ENCODE data around the gene PRKG2.

Gene PRKG2

DNA sequence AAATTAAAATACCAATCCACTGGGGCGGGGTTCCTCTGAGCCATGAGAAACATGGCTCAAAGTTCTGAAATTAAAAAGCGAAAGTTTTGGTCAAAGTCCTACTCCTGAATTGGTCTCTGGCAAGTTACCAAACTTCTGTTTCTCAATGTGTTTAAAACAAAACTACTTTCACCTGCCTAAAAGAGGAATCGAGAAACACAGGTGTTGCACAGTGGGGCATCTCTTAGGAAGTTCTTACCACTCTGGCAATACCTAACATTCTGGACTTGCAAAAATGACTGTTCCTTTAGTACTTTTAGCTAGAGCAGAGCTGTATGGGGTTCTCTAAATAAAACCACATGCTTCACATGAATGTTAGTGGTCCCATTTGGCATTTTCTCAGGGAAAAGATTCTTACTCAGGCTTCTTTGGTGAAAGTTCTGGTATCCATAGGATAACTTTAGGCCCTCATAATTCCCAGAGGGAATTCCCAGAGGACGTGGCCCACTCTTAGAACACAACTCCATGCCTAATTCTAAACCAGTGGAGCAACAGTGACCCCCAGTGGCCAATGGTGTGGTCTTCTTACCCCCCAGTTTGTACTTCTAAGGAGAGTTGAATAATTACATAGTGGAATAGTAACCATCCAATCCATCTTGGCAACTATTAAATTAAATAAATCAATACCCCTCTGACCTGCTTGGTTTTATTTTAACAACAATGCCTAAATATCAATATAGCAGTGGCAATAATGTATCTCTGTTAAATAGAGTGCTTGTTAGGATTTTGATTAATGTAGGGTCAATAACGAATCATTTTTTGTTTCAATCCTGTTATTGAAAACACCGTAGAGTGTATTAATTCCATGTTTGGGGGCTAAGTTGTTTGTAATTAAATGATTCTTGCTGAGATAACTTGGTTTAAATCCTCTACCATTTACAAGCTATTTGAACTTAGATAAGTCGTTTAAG lies 162.6 kb downstream of the PRKG2 start:
- no peak for DNase-seq (ENCODE audit: low spot score)
- no peak overlapping the region for H3K4me3 ChIP-seq
- H3K27ac ChIP-seq, result no peak overlapping the region
- TF ChIP-seq, protein P1, sequence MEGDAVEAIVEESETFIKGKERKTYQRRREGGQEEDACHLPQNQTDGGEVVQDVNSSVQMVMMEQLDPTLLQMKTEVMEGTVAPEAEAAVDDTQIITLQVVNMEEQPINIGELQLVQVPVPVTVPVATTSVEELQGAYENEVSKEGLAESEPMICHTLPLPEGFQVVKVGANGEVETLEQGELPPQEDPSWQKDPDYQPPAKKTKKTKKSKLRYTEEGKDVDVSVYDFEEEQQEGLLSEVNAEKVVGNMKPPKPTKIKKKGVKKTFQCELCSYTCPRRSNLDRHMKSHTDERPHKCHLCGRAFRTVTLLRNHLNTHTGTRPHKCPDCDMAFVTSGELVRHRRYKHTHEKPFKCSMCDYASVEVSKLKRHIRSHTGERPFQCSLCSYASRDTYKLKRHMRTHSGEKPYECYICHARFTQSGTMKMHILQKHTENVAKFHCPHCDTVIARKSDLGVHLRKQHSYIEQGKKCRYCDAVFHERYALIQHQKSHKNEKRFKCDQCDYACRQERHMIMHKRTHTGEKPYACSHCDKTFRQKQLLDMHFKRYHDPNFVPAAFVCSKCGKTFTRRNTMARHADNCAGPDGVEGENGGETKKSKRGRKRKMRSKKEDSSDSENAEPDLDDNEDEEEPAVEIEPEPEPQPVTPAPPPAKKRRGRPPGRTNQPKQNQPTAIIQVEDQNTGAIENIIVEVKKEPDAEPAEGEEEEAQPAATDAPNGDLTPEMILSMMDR (IDR thresholded peaks at IDR 0.05), result no peak

DNA sequence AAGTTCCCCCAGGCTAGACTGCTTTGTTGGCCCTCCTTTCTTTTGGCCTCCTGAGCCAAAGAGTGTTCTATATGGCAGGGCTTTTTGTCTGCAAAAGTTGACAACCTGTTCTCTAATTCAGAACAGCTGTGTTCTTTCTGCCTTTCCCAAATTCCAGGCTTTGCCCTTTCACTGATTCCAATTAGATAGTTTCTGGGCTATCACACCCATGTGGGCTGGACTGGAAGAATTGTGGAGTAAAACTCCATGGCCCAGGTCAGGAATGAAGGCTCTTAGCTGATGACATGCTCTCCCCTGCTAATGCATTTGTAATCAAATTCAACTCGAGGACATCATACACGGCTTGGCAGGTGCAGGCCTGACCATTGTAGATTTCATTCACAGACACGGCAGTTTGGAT lies 165.1 kb downstream of the PRKG2 start:
- no peak for DNase-seq (ENCODE audit: low spot score)
- Histone ChIP-seq H3K4me3 (no peak overlapping the region), H3K27ac (no peak overlapping the region)
- TF ChIP-seq, protein P1 (IDR thresholded peaks at IDR 0.05), result no peak

DNA sequence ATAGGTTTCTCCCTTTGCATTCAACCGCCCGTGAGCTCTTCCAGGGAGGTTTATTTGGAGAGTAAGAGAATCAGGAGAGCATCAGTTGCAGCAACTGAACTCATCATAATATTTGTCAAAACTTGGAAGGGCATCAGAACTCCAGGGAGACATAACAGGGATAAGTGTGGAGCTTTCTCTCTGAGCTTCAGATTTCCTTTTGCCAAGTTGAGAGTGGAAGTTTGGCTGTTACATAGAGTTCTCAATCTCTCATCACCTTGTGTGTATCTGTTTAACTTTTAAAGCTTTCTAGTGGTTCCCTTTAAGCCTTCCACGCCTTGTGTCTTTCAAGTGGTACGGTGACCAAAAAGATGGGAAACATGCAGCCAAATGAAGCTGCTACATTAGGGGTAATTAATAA lies 165.7 kb downstream of the PRKG2 start:
- no peak overlapping the region for H3K27ac ChIP-seq
- H3K4me3 ChIP-seq, result no peak overlapping the region
- no peak for DNase-seq (ENCODE audit: low spot score)
- TF ChIP-seq, protein P1 (IDR thresholded peaks at IDR 0.05), result no peak

DNA sequence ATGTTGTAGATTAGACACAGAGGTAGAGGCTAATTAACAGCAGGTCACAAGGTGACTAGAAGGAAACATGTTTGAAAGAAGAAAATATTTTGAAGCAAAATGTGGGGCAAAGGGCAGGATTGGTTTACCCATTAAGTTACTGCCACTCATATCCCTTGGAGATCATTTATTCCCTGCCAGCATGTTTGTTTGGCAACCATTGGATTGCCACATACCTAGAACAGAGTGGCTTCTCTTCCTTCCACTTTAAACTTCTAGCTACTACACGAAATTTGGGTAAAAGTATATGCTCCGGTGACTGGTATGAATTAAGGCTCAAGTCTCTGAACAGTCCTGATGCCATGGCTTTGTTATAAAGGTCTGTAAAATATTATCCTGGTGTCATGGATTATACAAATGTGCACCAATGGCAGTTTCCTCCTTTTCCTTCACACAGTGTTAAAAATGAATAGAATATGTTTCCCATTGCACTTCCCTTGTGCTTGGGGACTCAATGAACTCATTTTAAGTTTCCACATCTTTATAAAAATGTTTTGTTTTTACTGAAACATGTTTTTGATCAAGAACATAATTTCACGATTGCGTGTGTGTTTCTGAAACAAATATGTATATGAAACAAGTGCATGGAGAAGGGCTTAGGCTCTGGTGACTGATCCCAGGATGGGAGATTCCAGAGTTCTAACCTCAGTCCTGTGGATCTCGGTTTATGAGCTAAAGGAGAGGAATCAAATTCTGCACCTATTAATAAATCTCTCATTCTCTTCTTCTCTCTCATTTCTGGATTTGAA lies 172.2 kb downstream of the PRKG2 start:
- no peak for DNase-seq (ENCODE audit: low spot score)
- no peak overlapping the region for H3K4me3 ChIP-seq
- TF ChIP-seq, protein P1 (IDR thresholded peaks at IDR 0.05), result no peak
- no peak overlapping the region for H3K27ac ChIP-seq

DNA sequence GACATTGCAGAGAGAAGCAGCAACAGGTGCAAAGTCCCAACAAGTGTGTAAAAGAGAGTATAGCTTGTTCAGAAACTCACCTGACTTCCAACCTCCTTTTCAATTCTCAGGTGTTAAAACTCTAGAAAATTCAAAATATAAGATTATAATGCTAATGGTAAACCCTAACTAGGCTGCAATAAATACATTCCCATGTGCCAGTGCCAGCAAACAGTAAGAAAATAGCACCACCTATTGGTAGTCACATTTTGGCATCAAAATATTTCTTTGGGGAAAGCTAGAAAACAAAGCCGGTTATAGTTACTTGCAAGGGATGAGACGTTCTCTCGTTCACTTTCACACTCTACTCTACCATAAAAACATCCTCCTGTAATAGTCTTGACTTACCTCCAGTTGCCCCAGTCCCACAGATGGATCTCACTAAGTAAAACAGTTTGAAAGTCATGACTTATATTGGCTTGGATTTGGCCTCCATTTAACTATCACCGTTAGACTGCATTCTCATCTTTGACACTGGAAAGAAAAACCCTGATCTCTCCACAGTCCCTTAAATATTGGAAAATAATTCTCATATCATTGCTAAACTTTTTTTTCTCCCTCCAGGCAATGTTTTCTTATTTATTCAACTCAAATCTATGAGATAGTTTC lies 174.9 kb downstream of the PRKG2 start:
- no peak overlapping the region for H3K27ac ChIP-seq
- DNase-seq (ENCODE audit: low spot score), result no peak
- no peak overlapping the region for H3K4me3 ChIP-seq
- TF ChIP-seq, protein P1 (IDR thresholded peaks at IDR 0.05), result no peak

DNA sequence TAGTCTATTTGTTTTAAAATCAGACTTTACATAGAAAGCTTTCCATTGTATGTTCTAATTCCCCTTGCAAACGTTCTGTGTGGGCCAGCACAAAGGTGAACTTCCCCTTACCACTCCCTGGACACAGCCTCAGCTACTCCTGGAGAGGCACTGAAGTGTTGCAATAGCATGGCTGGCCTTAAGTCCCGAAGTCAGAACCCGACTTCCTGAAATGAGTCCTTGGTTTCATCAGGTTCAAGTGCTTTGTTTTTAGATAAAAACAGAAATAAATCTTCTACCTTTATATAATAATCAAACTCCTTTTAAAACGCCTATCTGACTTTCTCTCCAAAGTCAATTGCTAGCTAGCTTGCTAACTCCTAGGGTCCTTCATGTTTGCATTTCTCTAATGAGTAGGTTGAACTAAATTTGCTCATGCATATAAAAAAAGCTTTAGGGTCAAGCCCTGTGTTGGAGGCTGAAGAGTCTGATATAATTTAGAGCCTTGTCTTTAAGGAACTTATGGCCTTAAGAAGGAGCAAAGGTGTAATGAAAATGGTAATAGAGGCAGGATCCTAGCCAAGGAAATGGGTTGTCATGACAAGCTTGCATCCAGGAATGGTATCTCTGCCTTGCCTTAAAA lies 175.6 kb downstream of the PRKG2 start:
- Histone ChIP-seq H3K4me3 (no peak overlapping the region), H3K27ac (no peak overlapping the region)
- TF ChIP-seq, protein P1 (IDR thresholded peaks at IDR 0.05), result no peak
- no peak for DNase-seq (ENCODE audit: low spot score)
